ENCODE results near the gene FOXP1. TPM values are rescaled to one million over a fixed set of nuclear protein-coding genes. Genes with fewer than 3 reads are reported as not detected.

FOXP1 gene
- polyA plus RNA-seq, 1 donor (not counting 4 experiments of a cell fraction or from before 2014, with no cell fraction given), result 14.6 TPM

- Histone ChIP-seq H3K4me1 (ENCODE audit: control insufficient read depth, extremely low read depth, insufficient read depth, low read length) (peaks cover 13% of the 10 kb centered on the region), H3K4me3 (ENCODE audit: control insufficient read depth in 2 of 3, extremely low read depth in 1 of 3, insufficient read depth in 2 of 3, low read depth in 1 of 3, low read length in 3 of 3) (no peak overlapping the region), H2AFZ (ENCODE audit: control insufficient read depth, low read length) (no peak overlapping the region), H3K36me3 (ENCODE audit: control insufficient read depth in 2 of 2, extremely low read depth in 1 of 2, insufficient read depth in 2 of 2, low read length in 2 of 2) (no peaks in the 10 kb centered on the region), H3K9me1 (ENCODE audit: control insufficient read depth, extremely low read depth, insufficient read depth, low read length) (no peaks in the 10 kb centered on the region), H3K27ac (ENCODE audit: control insufficient read depth, insufficient read depth, low read length) (no peak overlapping the region), H3K9ac (ENCODE audit: control insufficient read depth, extremely low read depth, insufficient read depth, low read length) (no peak overlapping the region), H3K9me3 (ENCODE audit: control insufficient read depth, low read depth, low read length) (no peaks in the 10 kb centered on the region), H3K4me2 (ENCODE audit: control insufficient read depth, extremely low read depth, insufficient read depth, low read depth, low read length) (no peak overlapping the region), H3K79me2 (ENCODE audit: control insufficient read depth, insufficient read depth, low read length) (no peaks in the 10 kb centered on the region), H4K20me1 (ENCODE audit: control insufficient read depth, extremely low read depth, insufficient read depth, low read length) (no peaks in the 10 kb centered on the region), H3K27me3 (ENCODE audit: control insufficient read depth, extremely low read depth, insufficient read depth, low read length) (no peaks in the 10 kb centered on the region)
- DNase-seq (ENCODE audit: low read depth, low spot score) (no peak), FAIRE-seq (no peak)
- TF ChIP-seq, protein P1, sequence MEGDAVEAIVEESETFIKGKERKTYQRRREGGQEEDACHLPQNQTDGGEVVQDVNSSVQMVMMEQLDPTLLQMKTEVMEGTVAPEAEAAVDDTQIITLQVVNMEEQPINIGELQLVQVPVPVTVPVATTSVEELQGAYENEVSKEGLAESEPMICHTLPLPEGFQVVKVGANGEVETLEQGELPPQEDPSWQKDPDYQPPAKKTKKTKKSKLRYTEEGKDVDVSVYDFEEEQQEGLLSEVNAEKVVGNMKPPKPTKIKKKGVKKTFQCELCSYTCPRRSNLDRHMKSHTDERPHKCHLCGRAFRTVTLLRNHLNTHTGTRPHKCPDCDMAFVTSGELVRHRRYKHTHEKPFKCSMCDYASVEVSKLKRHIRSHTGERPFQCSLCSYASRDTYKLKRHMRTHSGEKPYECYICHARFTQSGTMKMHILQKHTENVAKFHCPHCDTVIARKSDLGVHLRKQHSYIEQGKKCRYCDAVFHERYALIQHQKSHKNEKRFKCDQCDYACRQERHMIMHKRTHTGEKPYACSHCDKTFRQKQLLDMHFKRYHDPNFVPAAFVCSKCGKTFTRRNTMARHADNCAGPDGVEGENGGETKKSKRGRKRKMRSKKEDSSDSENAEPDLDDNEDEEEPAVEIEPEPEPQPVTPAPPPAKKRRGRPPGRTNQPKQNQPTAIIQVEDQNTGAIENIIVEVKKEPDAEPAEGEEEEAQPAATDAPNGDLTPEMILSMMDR (optimal IDR thresholded peaks at IDR 0.05 in 1 of 3, IDR thresholded peaks at IDR 0.05 in 1 of 3, conservative IDR thresholded peaks at IDR 0.05 in 1 of 3; ENCODE audit: extremely low read depth in 1 of 3, insufficient read depth in 2 of 3, low read length in 3 of 3), result no peak
- no peak for TF ChIP-seq EZH2 (IDR thresholded peaks at IDR 0.05; ENCODE audit: low read length)
- dilution Hi-C loops (cut with MboI; ENCODE audit: extremely low pct_ligation_motif_present, low sequenced_read_pairs), result no loop called here
These were observed 449.7 kb downstream of the FOXP1 start for GRCh38 chr3:71133865-71134264.

DNA sequence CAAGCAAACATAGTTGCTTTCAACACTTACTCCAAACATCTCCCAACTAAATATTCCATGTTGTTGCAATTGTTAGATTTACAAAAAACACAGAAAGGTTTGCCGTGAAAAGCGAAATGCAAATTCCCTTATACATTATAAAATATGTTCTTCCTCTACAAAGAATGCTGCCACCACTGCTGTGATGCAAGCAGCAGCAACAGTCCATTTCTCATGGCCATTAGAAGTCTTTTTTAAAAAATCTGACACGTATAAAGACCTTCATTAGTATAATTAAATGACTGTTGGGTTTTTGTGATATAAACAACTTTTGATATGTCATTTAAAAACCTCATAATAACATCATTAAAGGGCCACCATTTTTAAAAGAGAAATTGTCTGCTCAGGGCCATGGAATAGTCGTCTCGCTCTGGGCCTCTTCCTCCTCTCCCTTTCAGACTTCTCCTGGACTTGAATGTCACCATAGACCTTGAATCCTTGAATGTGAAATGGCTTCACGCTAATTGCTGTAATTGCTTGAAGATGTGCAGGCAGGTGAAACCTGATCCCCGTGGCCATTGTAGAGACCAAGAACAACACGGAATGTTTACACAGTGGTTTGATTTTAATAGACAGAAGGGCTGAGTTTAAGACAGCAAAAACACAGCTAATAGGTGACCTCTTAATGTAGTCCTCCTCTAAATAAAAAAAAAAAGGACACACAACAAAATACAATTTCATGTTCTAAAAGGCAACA lies 450.4 kb downstream of the FOXP1 start:
- Histone ChIP-seq H3K4me2 (ENCODE audit: control insufficient read depth, extremely low read depth, insufficient read depth, low read depth, low read length) (no peak overlapping the region), H3K27ac (ENCODE audit: control insufficient read depth, insufficient read depth, low read length) (no peak overlapping the region), H3K4me1 (ENCODE audit: control insufficient read depth, extremely low read depth, insufficient read depth, low read length) (peaks cover 13% of the 10 kb centered on the region), H2AFZ (ENCODE audit: control insufficient read depth, low read length) (no peak overlapping the region), H3K9ac (ENCODE audit: control insufficient read depth, extremely low read depth, insufficient read depth, low read length) (no peak overlapping the region), H3K79me2 (ENCODE audit: control insufficient read depth, insufficient read depth, low read length) (no peaks in the 10 kb centered on the region), H3K4me3 (ENCODE audit: control insufficient read depth in 2 of 3, extremely low read depth in 1 of 3, insufficient read depth in 2 of 3, low read depth in 1 of 3, low read length in 3 of 3) (no peak overlapping the region), H3K27me3 (ENCODE audit: control insufficient read depth, extremely low read depth, insufficient read depth, low read length) (no peaks in the 10 kb centered on the region), H4K20me1 (ENCODE audit: control insufficient read depth, extremely low read depth, insufficient read depth, low read length) (no peaks in the 10 kb centered on the region), H3K9me3 (ENCODE audit: control insufficient read depth, low read depth, low read length) (no peaks in the 10 kb centered on the region), H3K36me3 (ENCODE audit: control insufficient read depth in 2 of 2, extremely low read depth in 1 of 2, insufficient read depth in 2 of 2, low read length in 2 of 2) (no peaks in the 10 kb centered on the region), H3K9me1 (ENCODE audit: control insufficient read depth, extremely low read depth, insufficient read depth, low read length) (no peaks in the 10 kb centered on the region)
- dilution Hi-C loops (cut with MboI; ENCODE audit: extremely low pct_ligation_motif_present, low sequenced_read_pairs), result no loop called here
- DNase-seq (ENCODE audit: low read depth, low spot score) (no peak), FAIRE-seq (no peak)
- no peak for TF ChIP-seq EZH2 (IDR thresholded peaks at IDR 0.05; ENCODE audit: low read length)
- TF ChIP-seq, protein P1 (optimal IDR thresholded peaks at IDR 0.05 in 1 of 3, IDR thresholded peaks at IDR 0.05 in 1 of 3, conservative IDR thresholded peaks at IDR 0.05 in 1 of 3; ENCODE audit: extremely low read depth in 1 of 3, insufficient read depth in 2 of 3, low read length in 3 of 3), result no peak

Measured in keratinocyte (primary cell).